GM21526 (cell line): ENCODE results near the gene ZRSR2.

Experiments
- ATAC-seq: cut with Tn5 transposase; IDR thresholded peaks from one replicate; pipeline ENCODE4 v1.9.1; 2021; ENCODE audit warnings: moderate library complexity; ENCODE audit not compliant: unreplicated experiment, low FRiP score

Gene ZRSR2

DNA sequence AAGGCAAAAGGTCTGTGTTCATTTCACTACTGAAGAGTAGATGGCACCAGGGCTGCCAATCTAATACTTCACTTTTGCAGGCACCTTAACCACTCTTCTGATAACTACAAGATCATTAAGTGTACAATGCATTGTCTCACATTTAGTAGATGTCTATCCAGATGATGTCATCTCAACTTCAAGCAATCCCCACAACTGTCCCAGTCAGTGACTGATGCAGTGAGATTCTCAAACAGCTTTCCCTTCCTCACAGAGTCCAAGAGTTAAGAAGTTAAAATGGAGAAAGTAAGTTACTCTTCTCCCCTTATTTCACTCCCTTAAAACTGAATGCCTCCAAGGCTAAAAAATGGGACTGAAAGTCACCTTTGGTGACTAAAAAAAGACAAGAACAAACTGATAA is 53.7 kb downstream of the ZRSR2 start:
- ATAC-seq: no peak

- ATAC-seq: no peak
Observed at GRCh38 chrX:15848576-15848975, 58.3 kb downstream of the ZRSR2 start.

DNA sequence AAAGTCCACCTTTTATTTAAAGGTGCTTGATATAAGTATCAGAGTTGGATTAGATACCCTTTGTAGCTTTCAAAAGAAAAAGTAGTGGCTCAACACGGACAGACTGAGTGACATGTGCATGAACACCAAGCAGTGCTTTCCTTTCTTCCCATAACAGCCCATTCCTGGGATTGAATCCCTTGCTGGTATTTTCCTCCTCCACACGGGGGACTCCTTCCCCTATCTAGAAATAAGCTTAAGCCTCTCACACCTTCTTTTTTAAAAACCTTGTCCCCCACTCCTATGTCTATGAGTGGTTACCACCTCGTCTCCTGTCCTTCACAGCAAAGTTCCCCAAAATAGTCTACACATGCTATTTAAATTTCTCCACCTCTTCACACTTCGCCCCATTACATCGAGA is 59.3 kb downstream of the ZRSR2 start:
- no peak for ATAC-seq

DNA sequence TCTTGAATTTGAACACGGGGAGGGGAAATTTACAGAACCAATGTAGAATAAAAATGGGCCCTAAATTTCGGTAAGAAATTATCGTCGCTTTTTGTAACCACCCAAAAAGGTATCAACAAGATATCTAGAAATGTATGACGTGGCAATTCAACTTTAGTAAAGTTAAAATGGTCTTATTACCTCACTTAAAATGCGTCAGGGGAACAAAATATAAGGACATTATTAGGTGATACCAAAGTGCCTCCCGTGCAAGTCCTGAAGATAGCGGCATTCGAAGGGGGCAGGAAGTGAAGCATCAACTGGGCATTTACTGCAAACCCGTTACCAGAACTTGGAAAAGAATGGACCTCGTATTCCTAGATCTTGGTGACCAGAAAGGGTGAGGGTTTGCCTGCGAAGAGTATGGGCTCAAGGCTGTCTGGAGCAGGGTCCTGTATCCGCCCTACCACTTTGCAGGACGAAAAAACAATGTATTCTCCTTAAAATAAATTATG is 63.3 kb downstream of the ZRSR2 start:
- no peak for ATAC-seq

DNA sequence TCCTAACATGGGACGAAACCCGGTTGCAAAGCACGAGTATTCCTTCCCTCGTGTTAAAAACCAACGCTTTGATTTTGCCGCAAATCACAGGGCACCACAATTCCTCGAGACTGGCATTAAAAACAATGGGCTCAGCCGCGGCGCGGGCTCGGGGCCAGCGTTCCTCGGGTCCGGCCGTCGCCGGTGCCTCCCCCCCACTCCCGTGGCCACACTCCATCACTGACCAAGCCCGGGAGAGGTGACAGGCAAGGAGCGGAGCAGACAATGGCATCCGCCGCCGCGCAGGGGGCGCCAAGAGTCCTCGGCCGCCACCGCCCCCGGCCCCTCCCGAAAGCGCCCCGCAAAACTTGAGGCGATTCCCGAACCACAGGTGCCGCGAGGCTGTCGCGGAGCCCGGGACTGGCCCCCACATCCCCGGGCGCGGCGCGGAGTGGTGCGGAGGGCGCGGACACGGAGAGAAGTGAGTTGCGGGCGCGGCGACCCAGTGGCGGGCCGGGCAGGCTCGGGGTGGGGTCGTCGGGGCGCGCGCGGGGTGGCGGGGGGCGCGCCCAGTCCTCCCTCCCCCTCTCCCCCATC is 63.9 kb downstream of the ZRSR2 start:
- peak; percentile 33 for ATAC-seq

DNA sequence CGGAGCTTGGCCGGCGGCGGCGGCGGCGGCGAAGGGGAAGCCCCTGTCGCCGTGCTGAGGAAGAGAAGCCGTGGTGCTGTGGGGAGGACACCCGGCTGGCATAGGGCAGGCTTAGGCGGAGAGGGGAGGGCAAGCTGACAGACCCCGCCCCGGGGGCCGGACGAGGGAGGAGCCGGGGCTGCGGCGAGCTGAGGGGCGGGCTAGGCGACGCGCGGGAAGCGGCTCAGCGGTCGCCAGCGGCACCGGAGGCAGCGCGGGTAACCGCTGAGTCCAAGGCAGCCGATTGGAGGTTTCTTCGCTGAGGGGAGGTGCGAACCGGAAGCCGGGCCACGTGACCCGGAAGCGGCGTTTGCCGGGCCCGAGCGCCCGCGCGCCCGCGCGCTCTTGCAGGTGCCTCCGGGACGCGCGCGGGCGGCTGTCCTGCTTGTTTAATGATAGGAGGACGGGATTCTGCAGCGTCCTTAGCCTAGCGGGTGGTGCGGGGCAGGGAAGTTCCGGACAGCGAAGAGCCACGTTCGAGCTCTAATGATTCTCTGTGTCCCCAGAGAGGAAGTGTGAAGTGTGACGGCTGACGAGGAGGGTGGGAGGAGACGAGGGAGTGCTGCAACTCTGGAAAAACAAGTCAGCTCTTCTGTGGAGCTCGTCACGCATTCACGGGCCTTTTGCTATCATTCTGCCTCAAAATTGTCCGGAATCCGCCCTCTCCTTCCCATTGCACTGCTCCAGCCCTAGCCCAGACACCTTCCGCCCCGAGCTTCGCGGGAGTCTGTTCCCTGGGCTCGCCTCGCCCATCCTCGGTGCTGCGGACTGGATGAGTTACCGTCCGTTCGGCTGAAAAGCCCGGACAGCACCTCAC is 64.7 kb downstream of the ZRSR2 start, which contains the start of gene AP1S2:
Gene AP1S2 (minus strand): TSS at position 102 of the 856 bp plus-strand sequence. CDS start 2,289 bp downstream, outside the sequence.
- ATAC-seq: peak; percentile 95

GRCh38 chrX:15855568-15856221 is 65.4 kb downstream of the ZRSR2 start:
- ATAC-seq: no peak

- ATAC-seq: no peak
Observed at GRCh38 chrX:15856222-15856587, 65.9 kb downstream of the ZRSR2 start.

DNA sequence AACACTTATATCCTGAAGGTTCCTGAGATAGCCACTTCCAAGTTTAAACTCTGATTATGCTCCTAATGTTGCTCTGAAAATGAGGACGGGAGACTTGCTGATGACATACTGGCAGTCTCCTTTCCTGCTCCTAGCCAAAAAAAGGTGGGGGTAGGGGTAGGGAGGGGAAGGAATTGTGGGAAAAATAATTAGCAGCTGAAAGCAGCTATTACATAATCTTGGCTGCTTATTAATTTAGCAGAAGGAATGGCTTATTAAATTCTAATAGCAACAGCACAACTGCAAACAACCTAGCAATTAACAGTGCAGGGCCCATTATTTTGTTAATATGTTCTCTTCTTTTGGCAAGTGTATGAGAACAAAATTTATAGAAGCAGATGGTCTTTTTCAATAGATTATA is 66.4 kb downstream of the ZRSR2 start:
- no peak for ATAC-seq

- no peak for ATAC-seq
Observed at GRCh38 chrX:15858051-15858450, 67.8 kb downstream of the ZRSR2 start.

DNA sequence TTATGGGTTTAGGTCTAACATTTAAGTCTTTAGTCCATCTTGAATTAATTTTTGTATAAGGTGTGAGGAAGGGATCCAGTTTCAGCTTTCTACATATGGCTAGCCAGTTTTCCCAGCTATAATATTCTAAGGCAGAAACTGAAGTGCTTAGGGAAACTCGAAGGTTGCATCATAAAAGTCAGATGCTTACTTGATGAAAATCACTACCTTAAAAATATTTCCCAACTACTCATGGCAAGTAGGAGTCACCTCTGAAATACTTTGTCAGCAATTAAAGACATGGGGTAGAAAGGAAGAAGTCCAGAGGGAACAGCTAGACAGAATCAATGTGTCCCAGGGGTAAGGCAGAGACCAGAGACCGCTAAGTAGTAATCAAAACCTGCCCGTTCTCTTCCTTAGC is 70.6 kb downstream of the ZRSR2 start:
- no peak for ATAC-seq

- ATAC-seq: no peak
Observed at GRCh38 chrX:15864023-15864422, 73.7 kb downstream of the ZRSR2 start.

- no peak for ATAC-seq
Observed at GRCh38 chrX:15864629-15865028, 74.3 kb downstream of the ZRSR2 start.

DNA sequence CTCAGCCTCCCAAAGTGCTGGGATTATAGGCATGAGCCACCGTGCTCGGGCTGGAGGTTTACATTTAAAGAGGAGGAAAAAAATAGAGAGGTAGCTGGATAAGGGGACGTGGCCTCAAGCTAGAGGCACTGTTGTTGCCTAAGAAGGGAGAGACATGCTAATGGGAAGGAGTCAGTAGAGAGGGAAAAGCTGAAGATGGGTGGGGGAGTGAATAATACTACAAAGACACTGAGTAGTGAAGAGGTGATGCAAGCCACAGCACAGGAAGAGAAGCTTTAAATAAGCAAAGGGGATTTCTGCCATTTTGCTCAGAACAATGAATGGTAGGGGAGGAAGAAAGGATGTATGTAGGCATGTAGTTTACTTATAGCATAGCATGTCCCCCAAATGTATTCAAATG is 75.9 kb downstream of the ZRSR2 start:
- ATAC-seq: no peak

DNA sequence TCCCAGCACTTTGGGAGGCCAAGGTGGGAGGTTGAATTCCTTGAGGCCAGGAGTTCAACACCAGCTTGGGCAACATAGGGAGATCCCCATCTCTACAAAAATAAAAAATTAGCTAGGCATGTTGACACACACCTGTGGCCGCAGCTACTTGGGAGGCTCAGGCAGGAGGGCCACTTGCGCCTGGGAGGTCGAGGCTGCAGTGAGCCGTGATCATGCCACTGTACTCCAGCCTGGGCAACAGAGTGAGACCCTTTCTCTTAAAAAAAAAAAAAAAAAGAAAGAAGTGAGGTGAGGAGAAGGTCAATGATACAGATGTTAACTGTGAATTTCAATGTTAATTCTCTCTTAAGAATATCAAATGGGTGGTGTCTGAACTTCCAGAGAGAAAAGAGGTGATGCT is 79.4 kb downstream of the ZRSR2 start:
- no peak for ATAC-seq

DNA sequence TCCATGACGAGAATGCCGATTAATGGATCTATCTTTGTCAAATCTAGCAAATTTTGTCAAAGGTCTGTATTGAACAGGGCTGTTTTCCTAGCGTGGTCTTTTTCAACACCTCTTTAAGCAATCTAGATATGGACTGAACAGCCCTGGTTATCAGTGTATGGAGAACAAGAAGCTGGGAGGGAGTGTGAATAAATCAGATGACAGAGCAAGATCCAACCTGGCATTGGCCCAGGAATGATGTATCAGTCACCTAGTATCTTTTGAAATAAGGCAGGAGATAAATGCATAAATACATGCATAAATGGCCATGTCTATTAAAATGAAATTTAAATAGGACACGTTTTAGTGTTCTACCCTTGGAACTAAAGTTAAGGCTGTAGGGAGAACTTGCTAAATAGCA is 80.0 kb downstream of the ZRSR2 start:
- ATAC-seq: no peak
